Activated CD8-positive, alpha-beta T cell treated with anti-CD3 and anti-CD28 coated beads for 36 hours (primary cell): ENCODE data around the gene ATAD2B. TPM values are rescaled to one million over a fixed set of nuclear protein-coding genes. Genes with fewer than 3 reads are reported as not detected.

Source experiments
- ATAC-seq: fragments of 200-7000 bp; cut with Tn5 transposase; one replicate; pipeline ENCODE4 v1.10.0; 2021; ENCODE audit warnings: mild to moderate bottlenecking, moderate library complexity
- CTCF ChIA-PET: fragments of 350-600 bp; sonication (Branson Sonifier 250); formaldehyde crosslinking; loops from one replicate; lab custom pipeline; 2021; ENCODE audit warnings: antibody characterized with exemption; lab: Charles Lee
- POLR2A ChIA-PET: fragments of 350-600 bp; sonication (Branson Sonifier 250); formaldehyde crosslinking; loops from one replicate; lab custom pipeline; 2021; ENCODE audit warnings: antibody characterized with exemption; lab: Charles Lee
- DNase-seq: peaks from one replicate; pipeline ENCODE4 v3.0.0-alpha.2; 2020
- H3K27ac Mint-ChIP-seq: one replicate; pipeline ENCODE4 v1.8.0; 2021; ENCODE audit warnings: mild to moderate bottlenecking, mixed read lengths
- H3K27me3 Mint-ChIP-seq: one replicate; pipeline ENCODE4 v1.8.0; 2021; ENCODE audit warnings: mixed read lengths
- H3K36me3 Mint-ChIP-seq: one replicate; pipeline ENCODE4 v1.8.0; 2021; ENCODE audit warnings: low read depth, mixed read lengths
- H3K4me1 Mint-ChIP-seq: one replicate; pipeline ENCODE4 v1.8.0; 2021; ENCODE audit warnings: low read depth, mixed read lengths
- H3K4me3 Mint-ChIP-seq: one replicate; pipeline ENCODE4 v1.8.0; 2021; ENCODE audit warnings: mild to moderate bottlenecking, moderate library complexity, mixed read lengths
- H3K9me3 Mint-ChIP-seq: one replicate; pipeline ENCODE4 v1.8.0; 2021; ENCODE audit warnings: mixed read lengths
- CTCF ChIP-seq: fragments of 200-600 bp; IDR thresholded peaks from one replicate; pipeline ENCODE4 v1.8.0; 2022; ENCODE audit warnings: antibody characterized with exemption, mild to moderate bottlenecking
- intact Hi-C: fragments of 100-400 bp; cut with micrococcal nuclease; formaldehyde crosslinking; loops from one replicate; pipeline ENCODE4 v1.10.0; 2022
- total RNA-seq, 2 experiments: library from RNA; stranded (reverse); gene quantifications; one replicate each; pipeline ENCODE4 v1.2.3, GENCODE V29; 2021

The ATAD2B gene
- total RNA-seq, 2 experiments from 2014 or later, result 12.5 to 13.2 TPM

GRCh38 chr2:23772684-23773083 is 154.2 kb downstream of the ATAD2B start:
- intact Hi-C loops, result no loop called here

GRCh38 chr2:23772056-23772455 is 154.9 kb downstream of the ATAD2B start:
- Mint-ChIP-seq H3K36me3 (peaks cover 31% of the 10 kb centered on the region), H3K9me3 (peaks cover 2% of the 10 kb centered on the region), H3K27me3 (no peaks in the 10 kb centered on the region), H3K4me1 (no peaks in the 10 kb centered on the region), H3K4me3 (no peak overlapping the region), H3K27ac (no peak overlapping the region)
- no peak for TF ChIP-seq CTCF
- DNase-seq (no peak), ATAC-seq (no peak)
- intact Hi-C loops, result no loop called here
- CTCF ChIA-PET, result no interaction called here
- POLR2A ChIA-PET, result no interaction called here

More at GRCh38 chr2:23772684-23773083, 154.2 kb downstream of the ATAD2B start:
- DNase-seq, result no peak
- Mint-ChIP-seq H3K4me1 (no peaks in the 10 kb centered on the region), H3K27ac (no peak overlapping the region), H3K4me3 (no peak overlapping the region), H3K27me3 (no peaks in the 10 kb centered on the region), H3K9me3 (peaks cover 2% of the 10 kb centered on the region), H3K36me3 (peaks cover 31% of the 10 kb centered on the region)
- ATAC-seq, result no peak
- ChIA-PET POLR2A (no interaction called here), CTCF (no interaction called here)
- TF ChIP-seq CTCF, result no peak

GRCh38 chr2:23769364-23769763 is 157.6 kb downstream of the ATAD2B start:
- no peak for TF ChIP-seq CTCF
- intact Hi-C loops, result no loop called here
- Mint-ChIP-seq H3K27me3 (no peaks in the 10 kb centered on the region), H3K4me3 (no peak overlapping the region), H3K9me3 (peaks cover 2% of the 10 kb centered on the region), H3K4me1 (no peaks in the 10 kb centered on the region), H3K36me3 (peaks cover 29% of the 10 kb centered on the region), H3K27ac (no peak overlapping the region)
- ChIA-PET CTCF (interaction anchor here (1.0 kb wide), 1 partner anchor 9 kb away, joined by 4 read pairs; no protein-coding TSS in a partner anchor), POLR2A (interaction anchor here (1.0 kb wide), 1 partner anchor 15 kb away, joined by 3 read pairs; no protein-coding TSS in a partner anchor)
- DNase-seq (no peak), ATAC-seq (no peak)

GRCh38 chr2:23767876-23768621 is 158.9 kb downstream of the ATAD2B start:
- POLR2A ChIA-PET, result no interaction called here
- Mint-ChIP-seq H3K27ac (no peak overlapping the region), H3K36me3 (peaks cover 28% of the 10 kb centered on the region), H3K9me3 (peaks cover 2% of the 10 kb centered on the region), H3K27me3 (no peaks in the 10 kb centered on the region), H3K4me3 (no peak overlapping the region), H3K4me1 (no peaks in the 10 kb centered on the region)
- DNase-seq (no peak), ATAC-seq (no peak)
- CTCF ChIA-PET, result no interaction called here
- no peak for TF ChIP-seq CTCF
- intact Hi-C loops, result no loop called here

GRCh38 chr2:23762141-23762540 is 164.8 kb downstream of the ATAD2B start:
- ChIA-PET CTCF (interaction anchor here (1.0 to 2.6 kb wide), 2 partner anchors 14 to 62 kb away, joined by 3 to 5 read pairs; no protein-coding TSS in a partner anchor), POLR2A (no interaction called here)
- H3K4me3 Mint-ChIP-seq, result no peak overlapping the region
- TF ChIP-seq CTCF, result no peak
- H3K4me1 Mint-ChIP-seq, result peaks cover 4% of the 10 kb centered on the region
- H3K36me3 Mint-ChIP-seq, result peaks cover 20% of the 10 kb centered on the region
- ATAC-seq (no peak), DNase-seq (no peak)
- no peak overlapping the region for H3K27ac Mint-ChIP-seq
- no peaks in the 10 kb centered on the region for H3K27me3 Mint-ChIP-seq
- H3K9me3 Mint-ChIP-seq, result no peaks in the 10 kb centered on the region
- intact Hi-C loops, result no loop called here
